HepG2 (cell line): Measurements from ENCODE around the gene MTTP. TPM values are rescaled to one million over a fixed set of nuclear protein-coding genes. Genes with fewer than 3 reads are reported as not detected.
A peak's percentile ranks its signal among the peaks of the same experiment; 100 is the strongest.

ENCODE experiments used
- ARHGAP35 ChIP-seq: sonication (generic); formaldehyde crosslinking; IDR thresholded peaks from 2 replicates; pipeline ENCODE4 v1.9.0; 2022; ENCODE audit warnings: mild to moderate bottlenecking, inconsistent platforms, moderate library complexity, missing genetic modification reagents, borderline replicate concordance
- FLYWCH1 ChIP-seq: sonication (generic); formaldehyde crosslinking; IDR thresholded peaks from 2 replicates; pipeline ENCODE4 v1.8.1; 2023; ENCODE audit warnings: mild to moderate bottlenecking, missing genetic modification reagents
- FOSL1 ChIP-seq: sonication (generic); formaldehyde crosslinking; IDR thresholded peaks from 2 replicates; pipeline ENCODE4 v1.9.0; 2021; ENCODE audit warnings: missing genetic modification reagents, borderline replicate concordance
- IRX3 ChIP-seq: sonication (generic); formaldehyde crosslinking; IDR thresholded peaks from 2 replicates; pipeline ENCODE4 v1.8.1; 2023; ENCODE audit warnings: mild to moderate bottlenecking, low read depth, missing genetic modification reagents, borderline replicate concordance
- MBD4 ChIP-seq: IDR thresholded peaks from 2 replicates; pipeline ENCODE4 v1.6.1; 2012; ENCODE audit warnings: low read length, inconsistent platforms, borderline replicate concordance
- MED13 ChIP-seq: sonication (generic); formaldehyde crosslinking; IDR thresholded peaks from 2 replicates; pipeline ENCODE4 v1.5.0; 2020; ENCODE audit warnings: missing genetic modification reagents
- NFKBIZ ChIP-seq: IDR thresholded peaks from 2 replicates; pipeline ENCODE4 v1.6.1; 2018; ENCODE audit warnings: missing genetic modification reagents, missing compliant biosample characterization
- SMARCE1 ChIP-seq: fragments of 450-650 bp; IDR thresholded peaks from 2 replicates; pipeline ENCODE4 v1.6.1; 2017; ENCODE audit warnings: borderline replicate concordance
- THYN1 ChIP-seq: sonication (generic); formaldehyde crosslinking; IDR thresholded peaks from 2 replicates; pipeline ENCODE4 v1.8.1; 2023; ENCODE audit warnings: low read depth, mild to moderate bottlenecking, moderate library complexity, missing genetic modification reagents, borderline replicate concordance
- ZBTB42 ChIP-seq: sonication (generic); formaldehyde crosslinking; IDR thresholded peaks from 2 replicates; pipeline ENCODE4 v1.5.0; 2020; ENCODE audit warnings: mild to moderate bottlenecking, missing genetic modification reagents
- ZFP82 ChIP-seq: sonication (generic); formaldehyde crosslinking; IDR thresholded peaks from 2 replicates; pipeline ENCODE4 v1.5.1; 2020; ENCODE audit warnings: mild to moderate bottlenecking, missing genetic modification reagents, borderline replicate concordance
- ZFYVE20 ChIP-seq: sonication (generic); formaldehyde crosslinking; IDR thresholded peaks from 2 replicates; pipeline ENCODE4 v1.8.0; 2023; ENCODE audit warnings: low read depth, mild to moderate bottlenecking, moderate library complexity, missing genetic modification reagents, borderline replicate concordance
- ZKSCAN1 ChIP-seq: fragments of 150-350 bp; IDR thresholded peaks from 2 replicates; pipeline ENCODE4 v1.6.1; 2014; ENCODE audit warnings: low read length
- ZNF12 ChIP-seq: sonication (generic); formaldehyde crosslinking; IDR thresholded peaks from 2 replicates; pipeline ENCODE4 v1.5.0; 2020; ENCODE audit warnings: missing genetic modification reagents
- ZNF343 ChIP-seq: sonication (generic); formaldehyde crosslinking; IDR thresholded peaks from 2 replicates; pipeline ENCODE4 v1.4.0; 2020; ENCODE audit warnings: mild to moderate bottlenecking, missing genetic modification reagents
- ZNF547 ChIP-seq: sonication (generic); formaldehyde crosslinking; IDR thresholded peaks from 2 replicates; pipeline ENCODE4 v1.5.1; 2020; ENCODE audit warnings: mild to moderate bottlenecking, missing genetic modification reagents
- ZNF558 ChIP-seq: sonication (generic); formaldehyde crosslinking; IDR thresholded peaks from 2 replicates; pipeline ENCODE4 v1.9.0; 2022; ENCODE audit warnings: mild to moderate bottlenecking, missing genetic modification reagents, borderline replicate concordance
- ZNF780A ChIP-seq: sonication (generic); formaldehyde crosslinking; IDR thresholded peaks from 2 replicates; pipeline ENCODE4 v1.8.0; 2022; ENCODE audit warnings: mild to moderate bottlenecking, missing genetic modification reagents, moderate library complexity
- ZNF781 ChIP-seq: sonication (generic); formaldehyde crosslinking; IDR thresholded peaks from 2 replicates; pipeline ENCODE4 v1.5.1; 2020; ENCODE audit warnings: borderline replicate concordance, mild to moderate bottlenecking, missing genetic modification reagents; ENCODE audit errors: not compliant biosample characterization
- polyA plus RNA-seq, 8 experiments: library from polyadenylated mRNA; depleted of rRNA in 3 of 8; stranded (reverse) in 7 of 8; unstranded in 1 of 8; fragments of >200 nt; fragmentation: Illumina TruSeq in 4 of 8; extraction: Trizol in 4 of 8; gene quantifications; 2 replicates each; pipeline versions ENCODE4 v1.2.1 to v1.2.3, GENCODE V29; 2011 to 2016; ENCODE audit warnings: low read depth in 4 of 8, missing spikeins in 1 of 8, mixed read lengths in 1 of 8; ENCODE audit not compliant: insufficient read depth in 1 of 8
- total RNA-seq, 5 experiments: library from RNA; depleted of rRNA; stranded (reverse); fragments of >200 nt; fragmentation: Illumina TruSeq; extraction: Trizol; gene quantifications; 2 replicates each; pipeline ENCODE4 v1.2.3, GENCODE V29; 2016; ENCODE audit warnings: low read depth in 1 of 5
- TF ChIP-seq, protein P1 (sequence below): sonication (generic); formaldehyde crosslinking; IDR thresholded peaks from 2 replicates; pipeline ENCODE4 v1.4.0; 2020; ENCODE audit warnings: low read depth, mild to moderate bottlenecking, missing genetic modification reagents
- TF ChIP-seq, protein P2 (sequence below): sonication (generic); formaldehyde crosslinking; IDR thresholded peaks from 2 replicates; pipeline ENCODE4 v1.8.0; 2022; ENCODE audit warnings: mild to moderate bottlenecking, missing genetic modification reagents, borderline replicate concordance
- TF ChIP-seq, protein P3 (sequence below): sonication (generic); formaldehyde crosslinking; IDR thresholded peaks from 2 replicates; pipeline ENCODE4 v1.9.0; 2021; ENCODE audit warnings: missing genetic modification reagents, mild to moderate bottlenecking, borderline replicate concordance
- TF ChIP-seq, protein P4 (sequence below): sonication (generic); formaldehyde crosslinking; conservative IDR thresholded peaks from 2 replicates; pipeline ENCODE4 v1.4.0; 2020; ENCODE audit warnings: missing genetic modification reagents

MTTP gene
- total and polyA plus RNA-seq, 2 of the 13 experiments (the other 11 are each of a cell fraction or from before 2014, with no cell fraction given): 84.7 to 102 TPM

GRCh38 chr4:99574530-99575324 is at the start of gene MTTP (continued):
- no peak for TF ChIP-seq ARHGAP35 (CRISPR knock-in tag)
- no peak for TF ChIP-seq ZFYVE20 (CRISPR knock-in tag)
- no peak for TF ChIP-seq ZNF558 (CRISPR knock-in tag)
- TF ChIP-seq ZNF780A: no peak
- TF ChIP-seq, protein P1, sequence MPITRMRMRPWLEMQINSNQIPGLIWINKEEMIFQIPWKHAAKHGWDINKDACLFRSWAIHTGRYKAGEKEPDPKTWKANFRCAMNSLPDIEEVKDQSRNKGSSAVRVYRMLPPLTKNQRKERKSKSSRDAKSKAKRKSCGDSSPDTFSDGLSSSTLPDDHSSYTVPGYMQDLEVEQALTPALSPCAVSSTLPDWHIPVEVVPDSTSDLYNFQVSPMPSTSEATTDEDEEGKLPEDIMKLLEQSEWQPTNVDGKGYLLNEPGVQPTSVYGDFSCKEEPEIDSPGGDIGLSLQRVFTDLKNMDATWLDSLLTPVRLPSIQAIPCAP (CRISPR knock-in tag): no peak
- no peak for TF ChIP-seq FOSL1 (CRISPR knock-in tag)
- TF ChIP-seq, protein P2, sequence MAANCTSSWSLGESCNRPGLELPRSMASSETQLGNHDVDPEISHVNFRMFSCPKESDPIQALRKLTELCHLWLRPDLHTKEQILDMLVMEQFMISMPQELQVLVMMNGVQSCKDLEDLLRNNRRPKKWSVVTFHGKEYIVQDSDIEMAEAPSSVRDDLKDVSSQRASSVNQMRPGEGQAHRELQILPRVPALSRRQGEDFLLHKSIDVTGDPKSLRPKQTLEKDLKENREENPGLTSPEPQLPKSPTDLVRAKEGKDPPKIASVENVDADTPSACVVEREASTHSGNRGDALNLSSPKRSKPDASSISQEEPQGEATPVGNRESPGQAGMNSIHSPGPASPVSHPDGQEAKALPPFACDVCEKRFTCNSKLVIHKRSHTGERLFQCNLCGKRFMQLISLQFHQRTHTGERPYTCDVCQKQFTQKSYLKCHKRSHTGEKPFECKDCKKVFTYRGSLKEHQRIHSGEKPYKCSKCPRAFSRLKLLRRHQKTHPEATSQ (CRISPR knock-in tag): no peak; the same call in 1 of the 2 replicates
- peak; percentile 51 for TF ChIP-seq ZNF781
- TF ChIP-seq, protein P3, sequence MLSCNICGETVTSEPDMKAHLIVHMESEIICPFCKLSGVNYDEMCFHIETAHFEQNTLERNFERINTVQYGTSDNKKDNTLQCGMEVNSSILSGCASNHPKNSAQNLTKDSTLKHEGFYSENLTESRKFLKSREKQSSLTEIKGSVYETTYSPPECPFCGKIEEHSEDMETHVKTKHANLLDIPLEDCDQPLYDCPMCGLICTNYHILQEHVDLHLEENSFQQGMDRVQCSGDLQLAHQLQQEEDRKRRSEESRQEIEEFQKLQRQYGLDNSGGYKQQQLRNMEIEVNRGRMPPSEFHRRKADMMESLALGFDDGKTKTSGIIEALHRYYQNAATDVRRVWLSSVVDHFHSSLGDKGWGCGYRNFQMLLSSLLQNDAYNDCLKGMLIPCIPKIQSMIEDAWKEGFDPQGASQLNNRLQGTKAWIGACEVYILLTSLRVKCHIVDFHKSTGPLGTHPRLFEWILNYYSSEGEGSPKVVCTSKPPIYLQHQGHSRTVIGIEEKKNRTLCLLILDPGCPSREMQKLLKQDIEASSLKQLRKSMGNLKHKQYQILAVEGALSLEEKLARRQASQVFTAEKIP (CRISPR knock-in tag): no peak
- TF ChIP-seq ZBTB42 (CRISPR knock-in tag): no peak
- TF ChIP-seq, protein P4, sequence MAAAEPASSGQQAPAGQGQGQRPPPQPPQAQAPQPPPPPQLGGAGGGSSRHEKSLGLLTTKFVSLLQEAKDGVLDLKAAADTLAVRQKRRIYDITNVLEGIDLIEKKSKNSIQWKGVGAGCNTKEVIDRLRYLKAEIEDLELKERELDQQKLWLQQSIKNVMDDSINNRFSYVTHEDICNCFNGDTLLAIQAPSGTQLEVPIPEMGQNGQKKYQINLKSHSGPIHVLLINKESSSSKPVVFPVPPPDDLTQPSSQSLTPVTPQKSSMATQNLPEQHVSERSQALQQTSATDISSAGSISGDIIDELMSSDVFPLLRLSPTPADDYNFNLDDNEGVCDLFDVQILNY (CRISPR knock-in tag): no peak
- TF ChIP-seq SMARCE1: no peak
- TF ChIP-seq THYN1 (CRISPR knock-in tag): no peak
- TF ChIP-seq ZNF343 (CRISPR knock-in tag): 0 out of 2 replicates have a peak, but pooled peaks have one; percentile 64
- TF ChIP-seq MBD4: no peak
- TF ChIP-seq ZFP82 (CRISPR knock-in tag): no peak
- no peak for TF ChIP-seq ZKSCAN1
- TF ChIP-seq ZNF547 (CRISPR knock-in tag): 0 out of 2 replicates have a peak, but pooled peaks have one; percentile 58
- TF ChIP-seq NFKBIZ (CRISPR knock-in tag): no peak
- TF ChIP-seq IRX3 (CRISPR knock-in tag): no peak
- TF ChIP-seq ZNF12 (CRISPR knock-in tag): no peak
- TF ChIP-seq FLYWCH1 (CRISPR knock-in tag): no peak
- no peak for TF ChIP-seq MED13
